HepG2 (cell line): ENCODE data around the gene SEC14L1. TPM values are rescaled to one million over a fixed set of nuclear protein-coding genes. Genes with fewer than 3 reads are reported as not detected.

Experiments
- ATAC-seq: fragments of 200-7000 bp; cut with Tn5 transposase; 3 replicates; pipeline ENCODE4 v1.9.1; 2020; ENCODE audit warnings: mild to moderate bottlenecking, moderate library complexity
- BruUV-seq: library from RNA; stranded (reverse); fragments of 400-500 nt; replicated peaks from 2 replicates; lab custom pipeline; 2021; lab: Mats Ljungman, UMichigan
- CTCF ChIA-PET: fragments of 300-600 bp; formaldehyde crosslinking; extraction: SDS; loops from one replicate; lab custom pipeline; 2021; ENCODE audit warnings: low total read pairs, inconsistent platforms, low intra/inter-chr PET ratio; lab: Yijun Ruan, JAX
- POLR2A ChIA-PET: fragments of 350-600 bp; sonication (Branson Sonifier 250); formaldehyde crosslinking; loops from one replicate; lab custom pipeline; 2020; ENCODE audit warnings: antibody characterized with exemption, inconsistent platforms; lab: Yijun Ruan, JAX
- DNase-seq: peaks from one replicate; pipeline ENCODE4 v3.0.0-alpha.2; 2015; ENCODE audit warnings: low spot score
- FAIRE-seq: peaks from 3 replicates; lab custom pipeline; 2011; peaks lifted over from hg19 to GRCh38; lab: Jason Lieb, UNC
- H2AFZ ChIP-seq: one replicate; pipeline ENCODE4 v1.6.1; 2011; ENCODE audit warnings: low read length, inconsistent platforms
- H3K27ac ChIP-seq: fragments of 300-600 bp; 3 replicates; pipeline ENCODE4 v1.8.0; 2011; ENCODE audit warnings: mixed run types, mild to moderate bottlenecking, mixed read lengths, low read length, inconsistent platforms; ENCODE audit not compliant: insufficient read depth; ENCODE audit errors: extremely low read length
- H3K27me3 ChIP-seq, 2 experiments: fragments of 200-600 bp in 1 of 2; 2 replicates in 1 of 2; 3 replicates in 1 of 2; pipeline versions ENCODE4 v1.6.0 to v1.8.0; 2011; ENCODE audit warnings: low read length in 2 of 2, mild to moderate bottlenecking in 2 of 2, moderate library complexity in 2 of 2, inconsistent platforms in 1 of 2; ENCODE audit not compliant: insufficient read depth in 2 of 2, control insufficient read depth in 1 of 2
- H3K36me3 ChIP-seq, 2 experiments: fragments of 200-600 bp in 1 of 2; replicated peaks in 1 of 2; 2 replicates in 1 of 2; 3 replicates in 1 of 2; pipeline versions ENCODE4 v1.5.1 to v1.8.0; 2011; ENCODE audit warnings: low read length in 2 of 2, inconsistent platforms in 1 of 2; ENCODE audit not compliant: insufficient read depth in 2 of 2, control insufficient read depth in 1 of 2
- H3K4me1 ChIP-seq: 2 replicates; pipeline ENCODE4 v1.5.1; 2012; ENCODE audit warnings: low read length, inconsistent platforms; ENCODE audit not compliant: insufficient read depth
- H3K4me2 ChIP-seq: 2 replicates; pipeline ENCODE4 v1.6.0; 2011; ENCODE audit warnings: low read depth, low read length, inconsistent platforms
- H3K4me3 ChIP-seq, 3 experiments: fragments of 200-600 bp in 1 of 3; sonication (generic), shearing (Covaris generic) in 1 of 3; replicated peaks in 1 of 3; 2 replicates each; pipeline ENCODE4 v1.5.1; 2011 to 2016; ENCODE audit warnings: low read length in 3 of 3, inconsistent platforms in 2 of 3, low read depth in 2 of 3, mild to moderate bottlenecking in 2 of 3, control low read depth in 1 of 3, mixed read lengths in 1 of 3; ENCODE audit not compliant: insufficient read depth in 1 of 3
- H3K79me2 ChIP-seq: one replicate; pipeline ENCODE4 v1.6.1; 2011; ENCODE audit warnings: low read length, inconsistent platforms; ENCODE audit not compliant: insufficient read depth
- H3K9ac ChIP-seq: 2 replicates; pipeline ENCODE4 v1.6.0; 2011; ENCODE audit warnings: mild to moderate bottlenecking, low read depth, low read length, inconsistent platforms; ENCODE audit not compliant: insufficient read depth
- H3K9me3 ChIP-seq: 2 replicates; pipeline ENCODE4 v1.5.1; 2012; ENCODE audit warnings: mild to moderate bottlenecking, low read length
- H4K20me1 ChIP-seq: 2 replicates; pipeline ENCODE4 v1.6.0; 2011; ENCODE audit warnings: inconsistent platforms, mild to moderate bottlenecking, low read length, moderate library complexity; ENCODE audit not compliant: insufficient read depth
- AGO2 ChIP-seq: fragments of 200-400 bp; formaldehyde crosslinking; optimal IDR thresholded peaks from 2 replicates; pipeline ENCODE3; 2017; ENCODE audit warnings: mild to moderate bottlenecking, low read depth, low read length, moderate library complexity
- KLF13 ChIP-seq: sonication (generic); formaldehyde crosslinking; IDR thresholded peaks from 2 replicates; pipeline ENCODE4 v1.4.0; 2020; ENCODE audit warnings: mild to moderate bottlenecking, missing genetic modification reagents
- LCORL ChIP-seq, 2 experiments: fragments of 450-650 bp in 1 of 2; sonication (generic) in 1 of 2; formaldehyde crosslinking in 1 of 2; IDR thresholded peaks; 2 replicates each; pipeline versions ENCODE4 v1.5.0 to v1.6.1; 2017 to 2020; ENCODE audit warnings: antibody characterized with exemption in 1 of 2, missing genetic modification reagents in 1 of 2
- RELA ChIP-seq: sonication (generic); formaldehyde crosslinking; IDR thresholded peaks from 2 replicates; pipeline ENCODE4 v1.4.0; 2020; ENCODE audit warnings: missing genetic modification reagents
- SMAD1 ChIP-seq: sonication (generic); formaldehyde crosslinking; IDR thresholded peaks from 2 replicates; pipeline ENCODE4 v1.4.0; 2020; ENCODE audit warnings: missing genetic modification reagents, low read depth, mild to moderate bottlenecking, borderline replicate concordance
- ZBTB38 ChIP-seq: sonication (generic); formaldehyde crosslinking; IDR thresholded peaks from 2 replicates; pipeline ENCODE4 v1.5.1; 2020; ENCODE audit warnings: mild to moderate bottlenecking, missing genetic modification reagents
- ZNF235 ChIP-seq: sonication (generic); formaldehyde crosslinking; IDR thresholded peaks from 2 replicates; pipeline ENCODE4 v1.8.1; 2023; ENCODE audit warnings: mild to moderate bottlenecking, missing genetic modification reagents, borderline replicate concordance
- WGBS: methylation state at CpG from one replicate; pipeline ENCODE4 v1.1.6; 2017; ENCODE audit warnings: low lambda C conversion rate; 5-methylcytosine and 5-hydroxymethylcytosine counted together
- in situ Hi-C: cut with HindIII; loops from 2 replicates; pipeline ENCODE4 v1.10.0; 2017; ENCODE audit warnings: low pct_unique_long_range_greater_than_20kb; ENCODE audit not compliant: extremely low pct_ligation_motif_present
- intact Hi-C: fragments of 100-400 bp; cut with micrococcal nuclease; formaldehyde crosslinking; loops from one replicate; pipeline ENCODE4 v1.10.0; 2022; ENCODE audit not compliant: unreplicated experiment
- polyA plus RNA-seq, 8 experiments: library from polyadenylated mRNA; depleted of rRNA in 3 of 8; stranded (reverse) in 7 of 8; unstranded in 1 of 8; fragments of >200 nt; fragmentation: Illumina TruSeq in 4 of 8; extraction: Trizol in 4 of 8; gene quantifications; 2 replicates each; pipeline versions ENCODE4 v1.2.1 to v1.2.3, GENCODE V29; 2011 to 2016; ENCODE audit warnings: low read depth in 4 of 8, missing spikeins in 1 of 8, mixed read lengths in 1 of 8; ENCODE audit not compliant: insufficient read depth in 1 of 8
- total RNA-seq, 5 experiments: library from RNA; depleted of rRNA; stranded (reverse); fragments of >200 nt; fragmentation: Illumina TruSeq; extraction: Trizol; gene quantifications; 2 replicates each; pipeline ENCODE4 v1.2.3, GENCODE V29; 2016; ENCODE audit warnings: low read depth in 1 of 5
- TF ChIP-seq, protein P1 (sequence below): sonication (generic); formaldehyde crosslinking; conservative IDR thresholded peaks from 2 replicates; pipeline ENCODE4 v1.8.0; 2022; ENCODE audit warnings: low read depth, missing genetic modification reagents
- TF ChIP-seq, protein P2 (sequence below): sonication (generic); formaldehyde crosslinking; IDR thresholded peaks from 2 replicates; pipeline ENCODE4 v1.4.0; 2020; ENCODE audit warnings: missing genetic modification reagents
- TF ChIP-seq, protein P3 (sequence below): sonication (generic); formaldehyde crosslinking; IDR thresholded peaks from 2 replicates; pipeline ENCODE4 v1.5.1; 2020; ENCODE audit warnings: mild to moderate bottlenecking, missing genetic modification reagents, moderate library complexity

The SEC14L1 gene
- total and polyA plus RNA-seq, 2 of the 13 experiments (the other 11 are each of a cell fraction or from before 2014, with no cell fraction given), result 26.3 to 43.9 TPM

DNA sequence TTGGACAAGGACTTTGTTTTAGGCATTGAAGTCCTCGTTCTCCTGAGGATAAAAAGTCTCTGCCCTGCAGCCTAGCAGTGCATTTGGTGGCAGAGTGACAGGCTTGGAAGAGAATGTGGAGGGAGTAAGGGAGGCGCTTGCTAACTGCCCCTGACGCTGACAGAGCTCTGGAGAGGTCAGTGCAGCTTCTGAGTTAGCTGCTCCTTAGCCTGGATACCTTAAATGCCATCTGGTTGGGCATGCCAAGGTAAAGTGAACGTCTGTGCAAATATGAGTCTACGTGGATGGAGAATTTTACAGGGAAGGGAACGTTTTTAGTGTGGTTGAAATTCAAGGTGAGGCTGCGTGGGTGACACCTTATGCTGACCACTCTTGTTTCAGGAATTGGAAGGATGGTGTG, 44.4 kb downstream of the SEC14L1 start (continued):
- TF ChIP-seq, protein P1, sequence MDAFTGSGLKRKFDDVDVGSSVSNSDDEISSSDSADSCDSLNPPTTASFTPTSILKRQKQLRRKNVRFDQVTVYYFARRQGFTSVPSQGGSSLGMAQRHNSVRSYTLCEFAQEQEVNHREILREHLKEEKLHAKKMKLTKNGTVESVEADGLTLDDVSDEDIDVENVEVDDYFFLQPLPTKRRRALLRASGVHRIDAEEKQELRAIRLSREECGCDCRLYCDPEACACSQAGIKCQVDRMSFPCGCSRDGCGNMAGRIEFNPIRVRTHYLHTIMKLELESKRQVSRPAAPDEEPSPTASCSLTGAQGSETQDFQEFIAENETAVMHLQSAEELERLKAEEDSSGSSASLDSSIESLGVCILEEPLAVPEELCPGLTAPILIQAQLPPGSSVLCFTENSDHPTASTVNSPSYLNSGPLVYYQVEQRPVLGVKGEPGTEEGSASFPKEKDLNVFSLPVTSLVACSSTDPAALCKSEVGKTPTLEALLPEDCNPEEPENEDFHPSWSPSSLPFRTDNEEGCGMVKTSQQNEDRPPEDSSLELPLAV (CRISPR knock-in tag), result no peak
- TF ChIP-seq LCORL (IDR thresholded peaks at IDR 0.05) (no peak), LCORL (CRISPR knock-in tag; IDR thresholded peaks at IDR 0.05) (no peak), ZNF235 (no peak)
- TF ChIP-seq, protein P2, sequence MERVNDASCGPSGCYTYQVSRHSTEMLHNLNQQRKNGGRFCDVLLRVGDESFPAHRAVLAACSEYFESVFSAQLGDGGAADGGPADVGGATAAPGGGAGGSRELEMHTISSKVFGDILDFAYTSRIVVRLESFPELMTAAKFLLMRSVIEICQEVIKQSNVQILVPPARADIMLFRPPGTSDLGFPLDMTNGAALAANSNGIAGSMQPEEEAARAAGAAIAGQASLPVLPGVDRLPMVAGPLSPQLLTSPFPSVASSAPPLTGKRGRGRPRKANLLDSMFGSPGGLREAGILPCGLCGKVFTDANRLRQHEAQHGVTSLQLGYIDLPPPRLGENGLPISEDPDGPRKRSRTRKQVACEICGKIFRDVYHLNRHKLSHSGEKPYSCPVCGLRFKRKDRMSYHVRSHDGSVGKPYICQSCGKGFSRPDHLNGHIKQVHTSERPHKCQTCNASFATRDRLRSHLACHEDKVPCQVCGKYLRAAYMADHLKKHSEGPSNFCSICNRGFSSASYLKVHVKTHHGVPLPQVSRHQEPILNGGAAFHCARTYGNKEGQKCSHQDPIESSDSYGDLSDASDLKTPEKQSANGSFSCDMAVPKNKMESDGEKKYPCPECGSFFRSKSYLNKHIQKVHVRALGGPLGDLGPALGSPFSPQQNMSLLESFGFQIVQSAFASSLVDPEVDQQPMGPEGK, result no peak

DNA sequence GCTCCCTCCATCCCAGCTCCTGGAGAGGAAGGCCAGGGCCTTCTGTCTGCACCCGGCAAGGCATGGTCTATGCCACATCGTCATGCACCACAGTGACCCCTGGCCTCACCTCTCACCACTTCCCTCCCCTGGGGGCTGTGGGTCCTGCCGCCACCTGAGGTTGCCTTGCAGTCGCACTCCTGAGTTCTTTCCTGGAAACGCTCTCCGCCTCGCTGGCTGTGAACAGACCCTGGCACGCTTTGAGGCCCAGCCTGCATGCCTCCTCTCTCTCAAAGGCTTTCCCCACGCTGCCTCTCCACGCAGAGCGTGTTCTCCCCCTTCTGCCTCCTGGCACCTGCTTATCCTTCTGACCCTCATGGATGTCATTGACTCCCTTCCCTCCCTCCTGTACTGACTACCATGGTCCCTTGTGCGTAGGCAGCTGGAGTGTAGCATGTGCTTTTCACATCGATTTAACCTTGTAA, 45.4 kb downstream of the SEC14L1 start:
- H3K4me3 ChIP-seq, result no peak overlapping the region
- peaks cover 3 to 6% of the 10 kb centered on the region in 2 experiments for H3K36me3 ChIP-seq
- no peak overlapping the region for H3K9ac ChIP-seq
- H4K20me1 ChIP-seq, result peaks cover 3% of the 10 kb centered on the region; the same call in 1 of the 2 replicates
- no peak overlapping the region for H3K27ac ChIP-seq
- H3K79me2 ChIP-seq, result peaks cover 53% of the 10 kb centered on the region
- intact Hi-C loops (no loop called here), in situ Hi-C loops (no loop called here)
- BruUV-seq, result no TSS peak
- no peaks in the 10 kb centered on the region for H3K27me3 ChIP-seq
- H3K9me3 ChIP-seq, result no peaks in the 10 kb centered on the region
- no peak; the same call in 2 of the 3 replicates for ATAC-seq
- ChIA-PET POLR2A (no interaction called here), CTCF (no interaction called here)
- DNase-seq, result no peak
- H2AFZ ChIP-seq, result no peak overlapping the region
- no peak overlapping the region for H3K4me2 ChIP-seq
- no peak for FAIRE-seq
- 94% methylated on average over 13 of the region's 13 CpGs for WGBS
- peaks cover 48% of the 10 kb centered on the region for H3K4me1 ChIP-seq
- TF ChIP-seq ZBTB38 (CRISPR knock-in tag) (peak; percentile 56; the same call in 1 of the 2 replicates), AGO2 (peak; percentile 37), KLF13 (CRISPR knock-in tag) (no peak), RELA (CRISPR knock-in tag) (no peak), SMAD1 (CRISPR knock-in tag) (no peak)
- TF ChIP-seq, protein P3, sequence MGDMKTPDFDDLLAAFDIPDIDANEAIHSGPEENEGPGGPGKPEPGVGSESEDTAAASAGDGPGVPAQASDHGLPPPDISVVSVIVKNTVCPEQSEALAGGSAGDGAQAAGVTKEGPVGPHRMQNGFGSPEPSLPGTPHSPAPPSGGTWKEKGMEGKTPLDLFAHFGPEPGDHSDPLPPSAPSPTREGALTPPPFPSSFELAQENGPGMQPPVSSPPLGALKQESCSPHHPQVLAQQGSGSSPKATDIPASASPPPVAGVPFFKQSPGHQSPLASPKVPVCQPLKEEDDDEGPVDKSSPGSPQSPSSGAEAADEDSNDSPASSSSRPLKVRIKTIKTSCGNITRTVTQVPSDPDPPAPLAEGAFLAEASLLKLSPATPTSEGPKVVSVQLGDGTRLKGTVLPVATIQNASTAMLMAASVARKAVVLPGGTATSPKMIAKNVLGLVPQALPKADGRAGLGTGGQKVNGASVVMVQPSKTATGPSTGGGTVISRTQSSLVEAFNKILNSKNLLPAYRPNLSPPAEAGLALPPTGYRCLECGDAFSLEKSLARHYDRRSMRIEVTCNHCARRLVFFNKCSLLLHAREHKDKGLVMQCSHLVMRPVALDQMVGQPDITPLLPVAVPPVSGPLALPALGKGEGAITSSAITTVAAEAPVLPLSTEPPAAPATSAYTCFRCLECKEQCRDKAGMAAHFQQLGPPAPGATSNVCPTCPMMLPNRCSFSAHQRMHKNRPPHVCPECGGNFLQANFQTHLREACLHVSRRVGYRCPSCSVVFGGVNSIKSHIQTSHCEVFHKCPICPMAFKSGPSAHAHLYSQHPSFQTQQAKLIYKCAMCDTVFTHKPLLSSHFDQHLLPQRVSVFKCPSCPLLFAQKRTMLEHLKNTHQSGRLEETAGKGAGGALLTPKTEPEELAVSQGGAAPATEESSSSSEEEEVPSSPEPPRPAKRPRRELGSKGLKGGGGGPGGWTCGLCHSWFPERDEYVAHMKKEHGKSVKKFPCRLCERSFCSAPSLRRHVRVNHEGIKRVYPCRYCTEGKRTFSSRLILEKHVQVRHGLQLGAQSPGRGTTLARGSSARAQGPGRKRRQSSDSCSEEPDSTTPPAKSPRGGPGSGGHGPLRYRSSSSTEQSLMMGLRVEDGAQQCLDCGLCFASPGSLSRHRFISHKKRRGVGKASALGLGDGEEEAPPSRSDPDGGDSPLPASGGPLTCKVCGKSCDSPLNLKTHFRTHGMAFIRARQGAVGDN (CRISPR knock-in tag), result peak; percentile 46
